Chondrocyte (in vitro differentiated cells): ENCODE measurements around the gene MRPL40. TPM values are rescaled to one million over a fixed set of nuclear protein-coding genes. Genes with fewer than 3 reads are reported as not detected.

Experiments
- DNase-seq: peaks from one replicate; pipeline ENCODE4 v3.0.0; 2021; ENCODE audit warnings: mixed read lengths, low spot score
- H3K27ac Mint-ChIP-seq: one replicate; pipeline ENCODE4 v1.8.0; 2021; ENCODE audit warnings: mild to moderate bottlenecking, moderate library complexity, mixed read lengths; ENCODE audit not compliant: unreplicated experiment
- H3K27me3 Mint-ChIP-seq: 2 replicates; pipeline ENCODE4 v1.8.0; 2021; ENCODE audit warnings: low read depth, mixed read lengths
- H3K36me3 Mint-ChIP-seq: 2 replicates; pipeline ENCODE4 v1.8.0; 2021; ENCODE audit warnings: low read depth, mixed read lengths
- H3K4me1 Mint-ChIP-seq: 2 replicates; pipeline ENCODE4 v1.8.0; 2021; ENCODE audit warnings: low read depth, mild to moderate bottlenecking, mixed read lengths
- H3K4me3 Mint-ChIP-seq: one replicate; pipeline ENCODE4 v1.8.0; 2021; ENCODE audit warnings: mild to moderate bottlenecking, moderate library complexity, mixed read lengths; ENCODE audit not compliant: unreplicated experiment
- H3K9me3 Mint-ChIP-seq: 2 replicates; pipeline ENCODE4 v1.8.0; 2021; ENCODE audit warnings: low read depth, mixed read lengths
- total RNA-seq: library from RNA; stranded (reverse); gene quantifications from 3 replicates; pipeline ENCODE4 v1.2.1, GENCODE V29; 2021
- TF ChIP-seq, protein P1 (sequence below): fragments of 200-600 bp; sonication (generic); IDR thresholded peaks from 2 replicates; pipeline ENCODE4 v1.5.0; 2021; ENCODE audit warnings: antibody characterized with exemption, mild to moderate bottlenecking, moderate library complexity

Gene MRPL40
- total RNA-seq, 1 donor from 2014 or later: 21.8 TPM

DNA sequence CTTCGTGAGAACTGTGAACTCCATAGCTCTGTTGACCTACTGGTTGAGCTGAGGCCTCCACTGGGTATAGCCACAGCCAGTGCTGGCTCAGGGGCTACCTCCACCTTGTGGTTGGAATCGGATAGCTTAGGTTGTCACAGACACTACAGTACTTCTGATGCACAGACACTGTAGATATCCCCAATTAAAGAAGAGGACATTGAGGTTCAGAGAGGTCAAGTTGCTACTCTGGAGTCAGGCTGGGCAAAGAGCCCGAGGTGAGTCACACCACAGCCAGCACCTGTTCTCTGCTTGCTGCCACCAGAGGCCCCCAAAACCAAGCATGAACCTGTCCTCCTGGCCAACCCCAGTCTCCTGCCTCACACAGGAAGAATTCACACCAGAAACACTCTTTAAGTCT lies 41.2 kb downstream of the MRPL40 start:
- Mint-ChIP-seq H3K36me3 (peaks cover 30% of the 10 kb centered on the region), H3K27ac (no peak overlapping the region), H3K4me3 (no peak overlapping the region), H3K27me3 (no peaks in the 10 kb centered on the region), H3K9me3 (no peaks in the 10 kb centered on the region), H3K4me1 (peaks cover 24% of the 10 kb centered on the region)
- no peak for DNase-seq
- TF ChIP-seq, protein P1, sequence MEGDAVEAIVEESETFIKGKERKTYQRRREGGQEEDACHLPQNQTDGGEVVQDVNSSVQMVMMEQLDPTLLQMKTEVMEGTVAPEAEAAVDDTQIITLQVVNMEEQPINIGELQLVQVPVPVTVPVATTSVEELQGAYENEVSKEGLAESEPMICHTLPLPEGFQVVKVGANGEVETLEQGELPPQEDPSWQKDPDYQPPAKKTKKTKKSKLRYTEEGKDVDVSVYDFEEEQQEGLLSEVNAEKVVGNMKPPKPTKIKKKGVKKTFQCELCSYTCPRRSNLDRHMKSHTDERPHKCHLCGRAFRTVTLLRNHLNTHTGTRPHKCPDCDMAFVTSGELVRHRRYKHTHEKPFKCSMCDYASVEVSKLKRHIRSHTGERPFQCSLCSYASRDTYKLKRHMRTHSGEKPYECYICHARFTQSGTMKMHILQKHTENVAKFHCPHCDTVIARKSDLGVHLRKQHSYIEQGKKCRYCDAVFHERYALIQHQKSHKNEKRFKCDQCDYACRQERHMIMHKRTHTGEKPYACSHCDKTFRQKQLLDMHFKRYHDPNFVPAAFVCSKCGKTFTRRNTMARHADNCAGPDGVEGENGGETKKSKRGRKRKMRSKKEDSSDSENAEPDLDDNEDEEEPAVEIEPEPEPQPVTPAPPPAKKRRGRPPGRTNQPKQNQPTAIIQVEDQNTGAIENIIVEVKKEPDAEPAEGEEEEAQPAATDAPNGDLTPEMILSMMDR: no peak

DNA sequence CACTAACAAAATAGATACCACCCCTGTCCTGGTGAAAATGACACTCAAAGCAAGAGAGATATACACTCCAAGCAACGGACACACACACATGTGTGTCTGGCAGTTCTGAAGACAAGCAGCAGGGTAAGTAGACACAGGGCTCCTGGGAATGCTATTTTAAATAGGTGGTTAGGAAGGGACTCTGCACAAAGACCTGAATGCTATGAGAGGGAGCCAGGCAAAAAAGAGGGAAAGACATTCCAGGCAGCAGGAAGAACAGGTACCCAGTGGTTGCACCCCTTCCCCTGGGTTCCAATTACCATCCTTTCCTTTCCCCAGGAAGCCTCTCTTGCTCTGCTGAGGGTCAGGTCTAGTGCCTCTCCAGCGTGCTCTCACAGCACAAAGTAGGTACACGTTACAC lies 43.7 kb downstream of the MRPL40 start:
- no peaks in the 10 kb centered on the region for H3K27me3 Mint-ChIP-seq
- TF ChIP-seq, protein P1: no peak
- no peak for DNase-seq
- no peak overlapping the region for H3K27ac Mint-ChIP-seq
- H3K9me3 Mint-ChIP-seq: no peaks in the 10 kb centered on the region
- H3K4me1 Mint-ChIP-seq: peaks cover 39% of the 10 kb centered on the region
- H3K36me3 Mint-ChIP-seq: peaks cover 16% of the 10 kb centered on the region
- no peak overlapping the region for H3K4me3 Mint-ChIP-seq

DNA sequence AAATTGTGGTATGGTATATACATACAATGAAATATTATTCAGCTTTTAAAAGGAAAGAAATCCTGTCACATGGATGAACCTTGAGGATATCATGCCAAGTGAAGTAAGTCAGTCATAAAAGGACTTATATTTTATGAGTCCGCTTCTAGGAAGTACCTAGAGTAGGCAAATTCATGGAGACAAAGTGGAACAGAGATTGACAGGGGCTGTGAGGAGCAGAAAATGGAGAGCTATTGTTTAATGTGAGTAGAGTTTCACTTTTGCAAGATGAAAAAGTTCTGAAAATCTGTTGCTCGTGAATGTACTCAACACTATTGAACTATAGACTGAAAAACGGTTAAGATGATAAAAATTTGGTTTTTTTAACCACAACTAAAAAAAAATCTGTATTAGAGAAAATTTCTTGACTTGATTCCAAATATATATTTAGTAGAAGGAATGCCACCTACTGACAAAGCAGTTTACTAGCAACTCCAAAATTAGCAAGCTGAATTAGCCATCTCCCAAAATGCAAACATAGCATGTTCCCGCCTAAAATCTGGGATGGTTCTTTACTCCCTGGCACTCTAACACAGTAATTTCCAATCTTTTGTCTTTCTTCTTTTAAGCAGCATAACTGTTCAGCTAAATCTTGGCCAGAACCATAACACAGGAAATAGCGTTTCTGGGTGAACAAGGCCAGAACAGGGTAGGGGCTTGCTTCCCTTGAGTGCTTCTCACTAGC lies 45.1 kb downstream of the MRPL40 start:
- Mint-ChIP-seq H3K27me3 (no peaks in the 10 kb centered on the region), H3K4me3 (peak overlapping the region; percentile 97), H3K4me1 (peaks cover 39% of the 10 kb centered on the region), H3K27ac (peak overlapping the region; percentile 99), H3K9me3 (no peaks in the 10 kb centered on the region), H3K36me3 (peaks cover 10% of the 10 kb centered on the region)
- TF ChIP-seq, protein P1: peak; percentile 73
- no peak for DNase-seq

DNA sequence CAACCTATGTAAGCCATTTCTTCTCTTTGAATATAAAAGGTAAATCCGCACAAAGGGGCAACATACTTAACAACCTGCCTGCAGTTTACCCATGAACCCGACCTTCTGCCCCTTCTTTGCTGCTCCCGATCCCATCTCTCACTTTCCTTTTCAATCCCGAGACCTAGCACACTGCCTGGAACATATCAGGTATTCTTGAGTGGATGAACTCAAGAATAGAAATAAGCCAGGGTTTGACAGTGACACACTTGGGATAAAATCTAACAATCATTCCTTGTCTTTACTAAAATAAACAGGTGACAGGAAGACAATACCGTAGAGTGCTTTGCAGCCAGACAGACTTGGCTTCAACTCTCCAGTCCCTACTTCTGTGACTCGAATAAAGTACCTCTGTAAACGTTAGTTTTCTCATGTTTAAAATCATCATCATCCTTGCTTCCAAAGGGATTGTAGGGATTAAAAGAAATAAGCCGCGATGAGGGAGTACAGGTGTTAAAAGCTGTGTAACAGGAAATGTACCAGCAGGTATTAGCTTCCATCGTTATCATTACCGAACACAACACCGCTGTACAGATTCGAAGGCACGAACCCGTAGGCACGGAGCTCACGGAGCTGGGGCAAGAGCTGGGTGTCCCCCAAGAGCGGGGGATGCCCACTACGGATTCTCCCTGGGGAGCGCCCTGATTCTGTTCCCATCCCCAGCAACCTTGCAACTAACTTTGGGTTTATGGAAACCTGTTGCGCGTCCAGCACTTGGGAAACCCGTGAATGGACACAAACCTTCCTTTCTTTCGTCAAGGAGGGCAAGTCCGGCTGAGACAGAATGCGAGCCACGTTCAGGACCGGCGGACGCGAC lies 45.9 kb downstream of the MRPL40 start:
- H3K27me3 Mint-ChIP-seq: no peaks in the 10 kb centered on the region
- H3K36me3 Mint-ChIP-seq: peaks cover 8% of the 10 kb centered on the region
- H3K4me1 Mint-ChIP-seq: peaks cover 39% of the 10 kb centered on the region
- TF ChIP-seq, protein P1: no peak
- peak overlapping the region; percentile 97 for H3K4me3 Mint-ChIP-seq
- DNase-seq: no peak
- H3K9me3 Mint-ChIP-seq: no peaks in the 10 kb centered on the region
- H3K27ac Mint-ChIP-seq: peak overlapping the region; percentile 99

DNA sequence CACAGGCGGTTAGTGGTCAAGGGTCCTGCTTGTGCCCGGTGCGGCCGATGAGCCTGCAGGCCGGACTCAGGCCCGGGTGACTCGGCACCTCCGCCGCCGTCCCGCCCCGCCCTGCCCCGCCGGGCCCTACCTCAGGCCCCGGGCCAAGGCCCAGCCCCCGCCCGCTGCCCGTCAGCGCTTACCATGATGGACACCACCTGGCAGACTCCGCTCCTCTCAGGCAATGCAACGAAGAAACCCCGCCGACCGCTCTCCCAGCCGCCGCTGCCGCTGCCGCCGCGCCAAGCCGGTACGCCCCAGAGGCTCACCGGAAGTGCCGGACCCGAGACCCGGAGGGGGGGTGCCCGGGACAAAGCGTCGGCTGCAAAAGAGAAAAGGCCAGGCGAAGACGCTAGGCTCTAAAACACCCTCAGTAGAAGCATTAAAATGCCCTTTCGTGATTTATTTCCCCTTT lies 46.6 kb downstream of the MRPL40 start, which contains the start of gene UFD1:
TSS of gene UFD1 (minus strand) at position 293 of the 454 bp plus-strand sequence. CDS start at position 185, 108 bp downstream.
- Mint-ChIP-seq H3K36me3 (peaks cover 5% of the 10 kb centered on the region), H3K4me3 (peak within 1 kb of the TSS; percentile 97), H3K27me3 (no peaks in the 10 kb centered on the region), H3K27ac (peak within 1 kb of the TSS; percentile 99), H3K9me3 (no peaks in the 10 kb centered on the region), H3K4me1 (peaks cover 39% of the 10 kb centered on the region)
- DNase-seq: peak; percentile 97
- TF ChIP-seq, protein P1: no peak
